ENCODE results near the gene PCGF2.

The PCGF2 gene

DNA sequence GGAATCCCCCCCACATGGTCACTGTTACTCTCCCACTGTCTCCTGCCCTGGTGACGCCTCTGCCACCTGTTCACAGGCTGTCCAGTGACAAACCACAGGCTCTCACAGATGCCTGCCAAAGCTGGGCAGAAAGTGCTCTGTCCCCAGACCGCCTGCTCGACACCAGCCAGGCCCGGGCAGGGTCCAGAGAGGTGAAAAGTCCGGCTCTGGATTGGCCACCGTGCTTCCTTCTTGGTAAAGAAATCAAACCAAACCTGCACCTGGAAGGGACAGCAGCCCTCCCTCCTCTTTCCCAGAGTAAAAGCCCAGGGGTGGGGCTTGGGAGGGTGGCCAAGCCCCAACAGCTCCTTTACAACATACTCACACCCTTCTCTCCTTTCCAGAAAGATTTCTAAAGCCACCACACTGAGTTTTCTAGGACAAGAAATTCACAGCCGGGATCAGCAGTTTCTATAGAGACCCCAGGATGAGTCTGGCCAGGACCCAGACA is 6.2 kb downstream of the PCGF2 start:
- H3K4me3 ChIP-seq (replicated peaks; ENCODE audit: low read depth, low read length) = no peak overlapping the region
- no peak for DNase-seq (ENCODE audit: extremely low read depth, low read depth)
- no peak for TF ChIP-seq CTCF (IDR thresholded peaks at IDR 0.05; ENCODE audit: low read depth, low read length, missing control alignments)

GRCh38 chr17:38741461-38741860 is 6.7 kb downstream of the PCGF2 start:
- TF ChIP-seq CTCF (IDR thresholded peaks at IDR 0.05; ENCODE audit: low read depth, low read length, missing control alignments) = no peak
- no peak overlapping the region for H3K4me3 ChIP-seq (replicated peaks; ENCODE audit: low read depth, low read length)
- no peak for DNase-seq (ENCODE audit: extremely low read depth, low read depth)

- no peak for TF ChIP-seq CTCF (IDR thresholded peaks at IDR 0.05; ENCODE audit: low read depth, low read length, missing control alignments)
- no peak overlapping the region for H3K4me3 ChIP-seq (replicated peaks; ENCODE audit: low read depth, low read length)
- no peak for DNase-seq (ENCODE audit: extremely low read depth, low read depth)
Measured at GRCh38 chr17:38740806-38741205, 7.3 kb downstream of the PCGF2 start.

DNA sequence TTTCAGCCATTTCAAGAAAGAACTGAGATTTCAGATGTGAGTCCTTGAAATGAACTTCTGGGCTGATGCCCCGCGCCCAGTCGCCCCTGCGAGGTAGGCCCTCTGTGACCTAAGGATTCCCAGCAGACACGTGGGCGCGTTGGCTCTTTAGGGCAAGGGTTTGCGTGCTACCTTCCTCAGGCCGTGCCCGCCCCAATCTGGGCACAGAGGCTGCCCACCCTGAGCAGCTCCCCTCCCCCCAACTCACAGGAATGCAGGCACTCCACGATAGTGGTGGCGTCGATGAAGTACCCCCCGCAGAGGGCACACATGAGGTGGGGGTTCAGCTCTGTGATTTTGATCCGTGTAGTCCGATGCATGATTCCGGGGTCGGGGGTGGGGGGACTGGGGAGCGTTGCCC is 8.1 kb downstream of the PCGF2 start:
- TF ChIP-seq CTCF (IDR thresholded peaks at IDR 0.05; ENCODE audit: low read depth, low read length, missing control alignments) = no peak
- DNase-seq (ENCODE audit: extremely low read depth, low read depth) = no peak
- H3K4me3 ChIP-seq (replicated peaks; ENCODE audit: low read depth, low read length) = no peak overlapping the region

DNA sequence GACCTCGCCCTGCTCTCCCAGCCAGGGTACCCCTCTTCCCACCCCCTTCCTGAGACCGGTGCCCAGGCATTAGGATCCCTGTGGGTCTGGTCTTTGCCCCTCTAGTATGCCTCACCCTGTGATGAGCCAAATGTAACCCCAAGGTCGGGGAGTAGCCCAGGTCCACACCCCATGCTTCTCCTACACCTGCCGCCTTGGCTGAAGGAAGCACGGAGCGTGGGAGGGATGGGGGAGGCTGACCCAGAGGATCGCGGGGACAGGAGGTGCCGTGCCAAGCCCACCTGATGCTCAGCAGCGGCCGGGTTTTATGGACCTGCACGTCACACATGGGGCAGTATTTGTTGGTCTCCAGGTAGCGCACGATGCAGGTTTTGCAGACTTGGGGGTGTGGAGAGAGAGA is 8.8 kb downstream of the PCGF2 start:
- no peak for DNase-seq (ENCODE audit: extremely low read depth, low read depth)
- H3K4me3 ChIP-seq (replicated peaks; ENCODE audit: low read depth, low read length) = no peak overlapping the region
- no peak for TF ChIP-seq CTCF (IDR thresholded peaks at IDR 0.05; ENCODE audit: low read depth, low read length, missing control alignments)

DNA sequence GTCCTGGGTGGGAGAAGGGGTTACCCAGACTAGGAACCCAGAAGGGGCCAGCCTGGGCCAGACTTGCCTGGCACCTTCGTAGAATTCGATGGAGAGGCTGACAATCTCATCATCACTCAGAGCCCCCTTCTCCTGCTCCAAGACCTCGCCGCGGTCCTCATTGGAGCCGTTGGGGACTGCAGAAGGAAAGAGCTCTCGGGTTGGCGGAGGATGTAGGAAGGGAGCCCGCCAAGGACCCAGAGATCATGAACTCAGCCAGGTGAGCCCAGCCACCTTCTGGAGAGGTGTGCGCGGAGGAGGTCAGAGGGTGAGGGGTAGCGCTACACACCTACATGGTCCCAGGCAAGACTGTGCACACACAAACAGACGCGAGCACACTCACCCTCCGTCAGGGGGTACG is 9.4 kb downstream of the PCGF2 start:
- no peak overlapping the region for H3K4me3 ChIP-seq (replicated peaks; ENCODE audit: low read depth, low read length)
- TF ChIP-seq CTCF (IDR thresholded peaks at IDR 0.05; ENCODE audit: low read depth, low read length, missing control alignments) = no peak
- DNase-seq (ENCODE audit: extremely low read depth, low read depth) = no peak

DNA sequence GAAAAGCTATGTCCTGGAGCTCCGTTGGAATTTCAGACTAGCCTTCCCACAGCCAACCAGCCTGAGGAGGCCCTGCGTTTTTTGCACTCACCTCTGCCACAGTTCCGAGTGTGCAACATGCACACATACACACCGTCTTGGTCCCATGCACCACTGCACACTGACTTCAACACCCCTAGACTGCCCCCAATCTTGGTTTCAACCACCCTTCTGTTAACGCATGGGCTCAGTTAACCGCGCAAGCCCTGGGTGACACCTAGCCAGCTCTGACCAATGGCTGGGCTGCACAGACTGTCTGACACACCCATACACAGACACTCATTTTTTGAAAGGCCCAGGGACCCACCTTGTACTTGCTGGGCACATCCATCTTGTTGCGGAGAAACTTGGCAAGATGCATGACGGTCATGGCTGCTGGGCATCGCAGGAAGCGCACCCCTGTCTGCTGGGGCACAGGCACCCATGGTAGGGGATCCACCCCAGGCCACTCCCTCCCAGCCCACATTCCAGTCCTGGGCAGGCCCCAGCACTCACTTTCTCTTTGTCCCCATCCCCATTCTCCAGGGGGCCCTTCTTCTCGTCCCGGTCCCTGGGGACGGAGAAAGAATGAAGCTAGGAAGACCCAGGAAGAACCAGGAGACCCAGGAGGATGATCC is 10.0 kb downstream of the PCGF2 start:
- TF ChIP-seq CTCF (IDR thresholded peaks at IDR 0.05; ENCODE audit: low read depth, low read length, missing control alignments) = no peak
- no peak for DNase-seq (ENCODE audit: extremely low read depth, low read depth)
- no peak overlapping the region for H3K4me3 ChIP-seq (replicated peaks; ENCODE audit: low read depth, low read length)

Measured in HFF-Myc (cell line).